ENCODE results near the gene NCCRP1. TPM values are rescaled to one million over a fixed set of nuclear protein-coding genes. Genes with fewer than 3 reads are reported as not detected.

The NCCRP1 gene
- total RNA-seq, 1 experiment from 2014 or later, result not detected

DNA sequence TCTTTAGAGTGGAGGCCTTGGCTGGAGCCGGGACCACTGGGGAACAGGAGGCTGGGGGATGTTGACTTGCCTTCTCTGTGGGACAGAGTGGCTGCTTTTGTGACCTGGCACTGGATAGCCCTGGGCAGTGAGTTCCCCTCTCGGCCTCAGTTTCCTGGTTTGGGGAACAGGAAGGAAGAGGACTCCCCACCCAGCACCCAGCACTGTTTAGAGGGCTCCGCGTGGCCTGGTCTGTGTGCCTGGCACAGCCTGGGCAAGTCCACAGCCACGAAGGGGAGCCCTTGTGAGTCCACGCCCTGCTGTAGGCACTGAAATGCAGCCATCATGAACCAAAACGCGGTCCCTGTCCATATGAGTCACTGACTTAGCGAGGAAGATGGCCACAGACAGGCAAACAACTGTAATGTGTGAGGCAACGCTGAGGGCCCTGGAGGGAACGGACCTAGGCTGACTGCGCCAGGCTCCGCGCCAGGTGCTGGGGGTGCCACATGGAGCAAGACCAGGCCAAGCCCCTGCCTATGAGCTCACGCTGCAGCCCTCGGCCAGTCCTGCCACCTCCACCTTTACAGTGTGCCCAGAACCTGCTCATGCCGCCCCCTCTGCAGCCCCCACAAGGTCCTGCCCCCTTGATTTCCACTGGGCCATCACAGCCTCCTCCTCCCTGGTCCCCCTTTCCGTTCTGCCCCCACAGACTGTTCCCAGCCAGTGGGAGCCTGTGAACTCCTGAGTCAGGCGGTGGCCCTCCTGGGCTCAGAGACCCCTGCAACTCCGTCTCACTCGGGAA lies 35.7 kb upstream of the NCCRP1 start:
- H2AFZ ChIP-seq (ENCODE audit: low read length), result no peak overlapping the region
- H3K36me3 ChIP-seq (ENCODE audit: insufficient read depth, low read length), result no peaks in the 10 kb centered on the region
- no peaks in the 10 kb centered on the region for H3K27me3 ChIP-seq (ENCODE audit: low read length)
- H4K20me1 ChIP-seq (ENCODE audit: insufficient read depth, low read depth, low read length), result no peaks in the 10 kb centered on the region
- no peak for DNase-seq
- H3K9me3 ChIP-seq (ENCODE audit: low read length), result no peaks in the 10 kb centered on the region
- no peak overlapping the region for H3K9ac ChIP-seq (ENCODE audit: low read length)
- H3K9me2 ChIP-seq (replicated peaks; ENCODE audit: insufficient read depth, low read length), result no peaks in the 10 kb centered on the region
- no peaks in the 10 kb centered on the region for H3K79me2 ChIP-seq (ENCODE audit: low read length)
- no peaks in the 10 kb centered on the region for H3K4me1 ChIP-seq (ENCODE audit: low read length)
- no peak overlapping the region for H3K27ac ChIP-seq (ENCODE audit: low read length)
- no peak overlapping the region for H3K4me2 ChIP-seq (ENCODE audit: low read depth, low read length, poor library complexity, severe bottlenecking)
- no peak overlapping the region for H3K4me3 ChIP-seq (ENCODE audit: low read length)

DNA sequence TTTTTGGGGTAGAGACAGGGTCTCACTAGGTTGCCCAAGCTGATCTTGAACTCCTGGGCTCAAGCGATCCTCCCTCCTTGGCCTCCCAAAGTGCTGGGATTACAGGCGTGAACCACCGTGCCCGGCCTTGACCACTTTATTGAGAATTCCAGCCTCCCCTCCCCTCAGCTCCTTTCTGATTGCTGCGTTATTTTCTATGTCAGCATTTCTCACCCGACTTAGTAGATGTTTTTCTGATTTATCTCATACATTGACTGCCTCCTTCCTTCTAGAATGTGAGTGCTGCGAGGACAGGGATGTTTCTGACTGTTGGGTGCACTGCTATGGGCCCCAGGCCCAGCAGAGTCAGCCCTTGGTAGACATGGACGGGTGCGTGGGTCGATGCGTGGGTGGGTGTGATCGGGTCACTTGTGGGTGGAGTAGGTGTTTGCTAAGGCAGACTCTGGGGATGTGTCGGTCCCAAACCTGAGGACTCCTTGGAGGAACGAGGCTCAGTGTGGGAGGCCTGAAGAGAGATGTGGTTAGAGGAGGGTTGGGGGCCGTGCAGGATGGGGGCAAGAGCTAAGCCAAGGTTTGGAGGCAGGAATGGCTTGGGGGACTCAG lies 34.2 kb upstream of the NCCRP1 start:
- Histone ChIP-seq H3K36me3 (ENCODE audit: insufficient read depth, low read length) (no peaks in the 10 kb centered on the region), H4K20me1 (ENCODE audit: insufficient read depth, low read depth, low read length) (no peaks in the 10 kb centered on the region), H3K27me3 (ENCODE audit: low read length) (no peaks in the 10 kb centered on the region), H3K4me1 (ENCODE audit: low read length) (no peaks in the 10 kb centered on the region), H3K27ac (ENCODE audit: low read length) (no peak overlapping the region), H3K79me2 (ENCODE audit: low read length) (no peaks in the 10 kb centered on the region), H3K9me2 (replicated peaks; ENCODE audit: insufficient read depth, low read length) (no peaks in the 10 kb centered on the region), H3K9me3 (ENCODE audit: low read length) (no peaks in the 10 kb centered on the region), H3K9ac (ENCODE audit: low read length) (no peak overlapping the region), H2AFZ (ENCODE audit: low read length) (no peak overlapping the region), H3K4me3 (ENCODE audit: low read length) (no peak overlapping the region), H3K4me2 (ENCODE audit: low read depth, low read length, poor library complexity, severe bottlenecking) (no peak overlapping the region)
- DNase-seq, result no peak

DNA sequence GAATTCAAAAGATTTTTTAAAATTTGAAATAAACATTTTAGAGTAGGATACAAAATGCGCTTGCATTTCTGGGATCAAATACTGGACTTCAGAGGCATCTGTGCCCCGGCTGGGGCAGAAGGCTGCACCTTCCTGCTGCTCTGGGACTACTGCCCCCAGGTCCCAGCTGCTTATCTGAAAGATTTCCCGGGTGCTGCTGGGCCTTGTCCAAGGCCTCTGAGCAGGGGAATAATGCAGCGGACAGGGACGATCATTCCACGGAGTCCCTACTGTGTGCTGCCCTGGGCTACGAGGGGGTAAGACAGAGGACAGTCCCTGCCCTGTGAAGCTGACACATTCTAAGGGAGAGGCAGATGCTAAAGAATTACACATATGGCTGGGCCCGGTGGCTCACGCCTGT lies 33.1 kb upstream of the NCCRP1 start:
- Histone ChIP-seq H3K4me3 (ENCODE audit: low read length) (no peak overlapping the region), H3K36me3 (ENCODE audit: insufficient read depth, low read length) (no peaks in the 10 kb centered on the region), H3K9ac (ENCODE audit: low read length) (no peak overlapping the region), H3K4me1 (ENCODE audit: low read length) (no peaks in the 10 kb centered on the region), H3K9me3 (ENCODE audit: low read length) (no peaks in the 10 kb centered on the region), H3K9me2 (replicated peaks; ENCODE audit: insufficient read depth, low read length) (no peaks in the 10 kb centered on the region), H3K4me2 (ENCODE audit: low read depth, low read length, poor library complexity, severe bottlenecking) (no peak overlapping the region), H4K20me1 (ENCODE audit: insufficient read depth, low read depth, low read length) (no peaks in the 10 kb centered on the region), H3K27ac (ENCODE audit: low read length) (no peak overlapping the region), H2AFZ (ENCODE audit: low read length) (no peak overlapping the region), H3K79me2 (ENCODE audit: low read length) (no peaks in the 10 kb centered on the region), H3K27me3 (ENCODE audit: low read length) (no peaks in the 10 kb centered on the region)
- DNase-seq, result no peak

DNA sequence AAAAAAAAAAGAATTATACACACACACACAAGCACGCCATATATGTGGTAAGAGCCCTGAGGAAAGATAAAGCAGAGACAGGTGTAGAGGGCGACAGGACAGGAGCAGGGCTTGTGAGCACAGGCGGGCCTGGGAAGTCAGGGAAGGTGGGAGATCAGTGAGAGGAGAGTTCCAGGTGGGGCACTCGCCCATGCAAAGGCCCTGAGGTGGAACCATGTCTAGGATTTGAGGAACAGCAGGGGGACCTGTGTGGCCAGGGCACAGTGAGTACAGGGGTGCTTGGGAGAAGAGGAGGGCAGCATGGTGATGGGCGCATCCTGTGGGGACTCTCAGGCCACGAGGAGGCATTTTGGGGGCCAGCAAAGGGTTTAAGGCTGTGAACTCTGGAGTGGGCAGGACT lies 32.5 kb upstream of the NCCRP1 start:
- H2AFZ ChIP-seq (ENCODE audit: low read length), result no peak overlapping the region
- no peaks in the 10 kb centered on the region for H4K20me1 ChIP-seq (ENCODE audit: insufficient read depth, low read depth, low read length)
- H3K79me2 ChIP-seq (ENCODE audit: low read length), result no peaks in the 10 kb centered on the region
- no peak overlapping the region for H3K4me2 ChIP-seq (ENCODE audit: low read depth, low read length, poor library complexity, severe bottlenecking)
- H3K9me3 ChIP-seq (ENCODE audit: low read length), result no peaks in the 10 kb centered on the region
- H3K27me3 ChIP-seq (ENCODE audit: low read length), result no peaks in the 10 kb centered on the region
- no peaks in the 10 kb centered on the region for H3K36me3 ChIP-seq (ENCODE audit: insufficient read depth, low read length)
- no peaks in the 10 kb centered on the region for H3K9me2 ChIP-seq (replicated peaks; ENCODE audit: insufficient read depth, low read length)
- H3K4me3 ChIP-seq (ENCODE audit: low read length), result no peak overlapping the region
- DNase-seq, result no peak
- H3K4me1 ChIP-seq (ENCODE audit: low read length), result no peaks in the 10 kb centered on the region
- no peak overlapping the region for H3K9ac ChIP-seq (ENCODE audit: low read length)
- H3K27ac ChIP-seq (ENCODE audit: low read length), result no peak overlapping the region

DNA sequence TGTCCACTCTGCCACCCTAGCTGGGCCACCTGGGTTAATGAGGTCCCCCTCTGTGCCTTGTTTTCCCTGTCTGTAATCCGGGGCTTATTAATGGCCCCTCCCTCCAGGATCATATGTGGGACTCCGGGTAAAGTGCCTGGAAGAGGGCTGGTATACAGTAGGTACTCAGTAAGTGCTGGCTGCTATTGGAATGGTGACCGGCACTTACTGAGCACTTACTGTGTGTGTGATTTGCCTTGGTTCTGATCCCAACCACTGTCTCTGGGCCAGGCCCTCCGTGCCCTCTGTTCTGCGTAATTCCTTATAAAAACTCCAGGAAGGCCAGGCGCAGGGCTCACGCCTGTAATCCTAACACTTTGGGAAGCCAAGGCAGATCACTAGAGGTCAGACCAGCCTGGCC lies 30.9 kb upstream of the NCCRP1 start:
- Histone ChIP-seq H3K36me3 (ENCODE audit: insufficient read depth, low read length) (no peaks in the 10 kb centered on the region), H3K4me3 (ENCODE audit: low read length) (no peak overlapping the region), H4K20me1 (ENCODE audit: insufficient read depth, low read depth, low read length) (no peaks in the 10 kb centered on the region), H3K79me2 (ENCODE audit: low read length) (no peaks in the 10 kb centered on the region), H3K27ac (ENCODE audit: low read length) (no peak overlapping the region), H2AFZ (ENCODE audit: low read length) (no peak overlapping the region), H3K9me2 (replicated peaks; ENCODE audit: insufficient read depth, low read length) (no peaks in the 10 kb centered on the region), H3K9ac (ENCODE audit: low read length) (no peak overlapping the region), H3K27me3 (ENCODE audit: low read length) (no peaks in the 10 kb centered on the region), H3K9me3 (ENCODE audit: low read length) (no peaks in the 10 kb centered on the region), H3K4me1 (ENCODE audit: low read length) (no peaks in the 10 kb centered on the region), H3K4me2 (ENCODE audit: low read depth, low read length, poor library complexity, severe bottlenecking) (no peak overlapping the region)
- DNase-seq, result no peak

DNA sequence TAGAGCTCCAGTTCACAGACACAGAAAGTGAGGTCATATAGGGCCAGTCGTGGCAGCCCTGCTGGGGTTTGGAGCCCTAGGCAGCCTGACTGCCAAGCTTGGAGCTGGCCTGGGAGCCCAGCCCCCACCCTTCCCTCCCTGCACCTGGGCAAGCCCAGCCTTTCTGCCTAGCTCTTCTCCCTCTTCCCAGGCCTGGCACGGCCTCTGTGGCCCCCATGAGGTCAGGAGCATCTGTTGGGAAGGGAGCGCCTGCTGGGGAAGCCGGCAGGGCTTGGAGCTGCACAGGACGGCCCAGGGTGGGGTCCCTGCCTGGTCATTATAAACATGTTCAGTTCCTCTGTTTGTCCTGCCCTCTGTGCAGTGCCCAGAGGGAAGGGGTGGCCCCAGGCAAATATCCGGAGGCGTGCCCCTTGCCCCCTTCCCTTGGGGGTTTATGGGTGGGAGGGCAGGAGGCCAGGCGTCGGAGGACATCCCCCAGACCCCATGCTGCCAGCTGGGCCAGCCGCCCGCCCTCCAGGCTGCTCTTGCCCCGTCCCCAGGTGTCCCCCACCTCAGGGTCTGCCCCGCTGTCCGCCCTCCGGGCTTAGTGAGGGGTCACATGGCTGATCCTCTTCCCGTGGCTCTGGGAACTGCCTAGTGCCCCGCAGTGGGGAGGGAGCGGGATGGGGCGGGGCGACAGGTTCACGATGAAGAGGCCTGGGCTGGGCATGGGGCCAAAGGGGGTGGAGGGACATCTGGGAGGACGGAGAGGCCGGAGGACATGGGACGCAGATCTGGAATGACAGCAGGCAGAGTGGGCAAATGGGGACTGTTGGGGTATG lies 30.0 kb upstream of the NCCRP1 start:
- no peak overlapping the region for H3K9ac ChIP-seq (ENCODE audit: low read length)
- no peak overlapping the region for H2AFZ ChIP-seq (ENCODE audit: low read length)
- no peak for DNase-seq
- H4K20me1 ChIP-seq (ENCODE audit: insufficient read depth, low read depth, low read length), result no peaks in the 10 kb centered on the region
- no peaks in the 10 kb centered on the region for H3K9me2 ChIP-seq (replicated peaks; ENCODE audit: insufficient read depth, low read length)
- H3K79me2 ChIP-seq (ENCODE audit: low read length), result no peaks in the 10 kb centered on the region
- no peak overlapping the region for H3K4me3 ChIP-seq (ENCODE audit: low read length)
- no peaks in the 10 kb centered on the region for H3K36me3 ChIP-seq (ENCODE audit: insufficient read depth, low read length)
- H3K4me1 ChIP-seq (ENCODE audit: low read length), result no peaks in the 10 kb centered on the region
- no peak overlapping the region for H3K27ac ChIP-seq (ENCODE audit: low read length)
- no peaks in the 10 kb centered on the region for H3K9me3 ChIP-seq (ENCODE audit: low read length)
- H3K27me3 ChIP-seq (ENCODE audit: low read length), result no peaks in the 10 kb centered on the region
- no peak overlapping the region for H3K4me2 ChIP-seq (ENCODE audit: low read depth, low read length, poor library complexity, severe bottlenecking)

DNA sequence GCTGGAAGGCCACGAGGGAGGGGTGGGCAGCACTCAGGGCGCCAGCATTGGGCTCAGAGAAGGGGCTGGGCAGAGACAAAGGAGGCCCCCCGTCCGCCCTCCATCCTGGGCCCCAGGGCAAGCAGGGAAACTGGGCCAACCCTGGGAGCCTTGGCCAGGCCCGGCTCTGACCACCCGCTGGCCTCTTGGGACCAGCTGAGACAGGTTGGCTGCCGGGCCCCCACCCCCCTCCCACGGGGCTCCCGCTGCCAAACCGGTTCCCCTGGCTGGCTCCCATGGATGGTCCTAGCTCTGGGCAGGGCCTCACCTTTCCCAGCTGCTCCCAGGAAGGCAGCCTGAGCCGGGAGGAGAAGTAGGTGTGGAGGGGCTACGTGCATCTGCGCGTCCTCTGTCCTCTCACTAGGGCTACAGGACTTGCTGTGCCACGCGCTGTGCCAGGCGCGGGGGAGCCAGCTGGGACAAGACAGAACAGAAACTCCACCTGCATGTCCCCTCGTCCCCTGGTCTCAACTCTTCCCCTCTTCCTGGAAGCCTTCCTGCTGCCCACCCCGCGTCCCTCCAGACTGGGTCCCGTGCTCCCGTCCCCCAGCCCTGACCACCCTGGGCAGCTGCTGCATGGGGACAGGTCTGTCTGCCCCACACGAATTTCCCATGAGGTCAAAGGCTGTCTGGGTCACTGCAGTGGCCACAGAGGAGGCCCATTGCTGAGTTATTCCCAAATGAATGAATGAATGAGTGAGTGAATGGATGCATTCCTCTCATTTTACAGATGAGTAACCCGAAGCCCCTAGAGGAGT lies 29.1 kb upstream of the NCCRP1 start:
- no peak for DNase-seq
- Histone ChIP-seq H2AFZ (ENCODE audit: low read length) (no peak overlapping the region), H3K27me3 (ENCODE audit: low read length) (no peaks in the 10 kb centered on the region), H4K20me1 (ENCODE audit: insufficient read depth, low read depth, low read length) (no peaks in the 10 kb centered on the region), H3K79me2 (ENCODE audit: low read length) (no peaks in the 10 kb centered on the region), H3K4me3 (ENCODE audit: low read length) (no peak overlapping the region), H3K4me2 (ENCODE audit: low read depth, low read length, poor library complexity, severe bottlenecking) (no peak overlapping the region), H3K36me3 (ENCODE audit: insufficient read depth, low read length) (no peaks in the 10 kb centered on the region), H3K27ac (ENCODE audit: low read length) (no peak overlapping the region), H3K4me1 (ENCODE audit: low read length) (no peaks in the 10 kb centered on the region), H3K9me3 (ENCODE audit: low read length) (no peaks in the 10 kb centered on the region), H3K9ac (ENCODE audit: low read length) (no peak overlapping the region), H3K9me2 (replicated peaks; ENCODE audit: insufficient read depth, low read length) (no peaks in the 10 kb centered on the region)

Data from Karpas-422 (cell line).